Superior temporal gyrus (tissue), 1 donor: ENCODE results near the gene DUSP15.
"Not testable (repeated sequence)": the region's sequence is repeated elsewhere in the genome, so short reads cannot be mapped to it uniquely, and the experiment has no call there.

Source experiments
- DNase-seq: peaks from one replicate; pipeline ENCODE4 v3.0.0-alpha.2; 2016; ENCODE audit errors: extremely low spot score

DUSP15 gene

GRCh38 chr20:31822421-31823330 lies 47.7 kb downstream of the DUSP15 start:
- DNase-seq: peak; percentile 82

GRCh38 chr20:31821427-31821826 lies 48.9 kb downstream of the DUSP15 start:
- no peak for DNase-seq

- no peak for DNase-seq
Observed at GRCh38 chr20:31820228-31820627, 50.1 kb downstream of the DUSP15 start.

- no peak for DNase-seq
Observed at GRCh38 chr20:31819083-31819784, 51.1 kb downstream of the DUSP15 start, which contains the start of gene MYLK2. MYLK2 (plus strand) TSS chr20:31819356; CDS start chr20:31819581, 225 bp downstream.

GRCh38 chr20:31818376-31818908 lies 51.9 kb downstream of the DUSP15 start:
- DNase-seq: no peak

GRCh38 chr20:31817461-31817860 lies 52.9 kb downstream of the DUSP15 start:
- DNase-seq: no peak

GRCh38 chr20:31816221-31816620 lies 54.1 kb downstream of the DUSP15 start:
- DNase-seq: no peak

- no peak for DNase-seq
Observed at GRCh38 chr20:31815408-31816188, 54.7 kb downstream of the DUSP15 start.

- not testable (repeated sequence) for DNase-seq
Observed at GRCh38 chr20:31814142-31814541, 56.2 kb downstream of the DUSP15 start.

GRCh38 chr20:31813611-31814010 lies 56.7 kb downstream of the DUSP15 start:
- no peak for DNase-seq

- DNase-seq: no peak
Observed at GRCh38 chr20:31811796-31812728, 58.3 kb downstream of the DUSP15 start.

- no peak for DNase-seq
Observed at GRCh38 chr20:31811198-31811597, 59.1 kb downstream of the DUSP15 start.
